Measurements from ENCODE around the gene AKAP1.

- no peak for TF ChIP-seq POLR2AphosphoS5 (IDR thresholded peaks at IDR 0.05)
- TF ChIP-seq POLR2A (IDR thresholded peaks at IDR 0.05), result no peak
These were observed 12.8 kb upstream of the AKAP1 start for GRCh38 chr17:57071991-57072944.
